Measurements from ENCODE around the gene S100A10.

The S100A10 gene

DNA sequence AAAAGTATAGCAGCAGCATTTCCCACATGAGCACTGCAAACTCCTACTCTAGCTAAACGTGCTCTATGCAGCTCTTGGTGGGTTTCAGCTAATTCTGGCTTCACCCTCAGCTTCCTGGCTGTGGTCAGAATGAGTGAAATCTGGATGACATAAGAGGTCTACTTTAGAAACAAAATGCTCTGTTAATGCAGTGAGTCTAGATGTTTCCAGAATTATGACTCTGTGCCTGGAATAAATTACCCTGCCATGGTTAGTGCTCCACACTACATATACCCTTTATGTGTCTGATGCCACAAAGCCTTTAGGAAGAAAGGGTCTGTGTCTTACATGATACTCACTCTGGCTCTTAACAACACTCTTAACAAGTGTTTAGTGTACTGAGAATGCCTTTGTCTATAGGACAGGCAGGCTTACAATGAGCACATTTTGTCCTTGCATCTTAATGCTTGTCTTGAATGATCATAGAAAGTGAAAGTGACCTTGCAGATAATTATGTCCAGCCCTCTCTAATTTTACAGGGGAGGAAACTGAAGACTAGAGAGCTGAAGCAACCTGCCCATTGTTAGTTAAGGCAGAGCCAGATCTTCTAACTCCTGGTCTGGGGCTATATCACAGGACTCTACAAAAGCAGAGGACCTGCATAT lies 9.2 kb downstream of the S100A10 start:
- H3K27ac ChIP-seq, result no peak overlapping the region
- H3K36me3 ChIP-seq (replicated peaks), result peaks cover 48% of the 10 kb centered on the region
- no peaks in the 10 kb centered on the region for H3K27me3 ChIP-seq (replicated peaks)
- no peak for DNase-seq
- H3K4me3 ChIP-seq (ENCODE audit: low read depth, low read length), result no peak overlapping the region
- in situ Hi-C loops (cut with HindIII; ENCODE audit: low pct_ligation_motif_present, low sequenced_read_pairs), result no loop called here
- TF ChIP-seq, protein P1, sequence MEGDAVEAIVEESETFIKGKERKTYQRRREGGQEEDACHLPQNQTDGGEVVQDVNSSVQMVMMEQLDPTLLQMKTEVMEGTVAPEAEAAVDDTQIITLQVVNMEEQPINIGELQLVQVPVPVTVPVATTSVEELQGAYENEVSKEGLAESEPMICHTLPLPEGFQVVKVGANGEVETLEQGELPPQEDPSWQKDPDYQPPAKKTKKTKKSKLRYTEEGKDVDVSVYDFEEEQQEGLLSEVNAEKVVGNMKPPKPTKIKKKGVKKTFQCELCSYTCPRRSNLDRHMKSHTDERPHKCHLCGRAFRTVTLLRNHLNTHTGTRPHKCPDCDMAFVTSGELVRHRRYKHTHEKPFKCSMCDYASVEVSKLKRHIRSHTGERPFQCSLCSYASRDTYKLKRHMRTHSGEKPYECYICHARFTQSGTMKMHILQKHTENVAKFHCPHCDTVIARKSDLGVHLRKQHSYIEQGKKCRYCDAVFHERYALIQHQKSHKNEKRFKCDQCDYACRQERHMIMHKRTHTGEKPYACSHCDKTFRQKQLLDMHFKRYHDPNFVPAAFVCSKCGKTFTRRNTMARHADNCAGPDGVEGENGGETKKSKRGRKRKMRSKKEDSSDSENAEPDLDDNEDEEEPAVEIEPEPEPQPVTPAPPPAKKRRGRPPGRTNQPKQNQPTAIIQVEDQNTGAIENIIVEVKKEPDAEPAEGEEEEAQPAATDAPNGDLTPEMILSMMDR (IDR thresholded peaks at IDR 0.05; ENCODE audit: low read depth, low read length, missing control alignments), result no peak

DNA sequence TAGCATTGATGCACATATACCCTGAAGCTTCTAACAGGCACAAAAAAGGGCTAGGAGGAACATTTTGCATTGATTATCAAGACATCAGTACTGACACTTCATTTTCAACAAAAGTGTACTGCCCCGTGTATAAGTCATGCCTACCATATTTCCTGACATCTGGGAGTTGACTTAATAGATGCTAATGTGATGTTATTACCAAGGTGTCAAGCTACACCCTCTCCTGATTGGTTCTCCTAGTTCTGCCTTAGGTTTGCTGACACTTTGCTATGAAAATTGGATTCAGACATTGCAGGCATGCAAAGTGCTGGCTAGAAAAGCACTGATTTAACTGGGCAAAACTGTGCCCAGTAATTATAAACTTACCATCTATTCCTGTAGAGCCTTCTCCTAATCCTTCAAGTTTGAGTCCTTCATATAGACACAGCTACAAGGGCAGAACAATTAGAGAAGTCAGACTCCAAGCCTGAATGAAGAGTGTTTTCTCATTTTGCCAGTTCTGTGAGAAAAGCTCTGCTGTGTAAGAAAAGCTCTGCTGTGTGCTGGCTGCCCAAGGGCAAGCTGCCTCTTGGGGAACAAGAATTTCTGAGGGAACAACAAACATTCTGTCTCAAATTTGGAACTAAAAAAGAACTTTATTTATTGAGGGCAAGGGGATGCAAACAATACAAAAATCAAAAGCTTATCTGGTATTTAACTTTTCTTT lies 11.2 kb downstream of the S100A10 start:
- DNase-seq, result no peak
- H3K27me3 ChIP-seq (replicated peaks), result no peaks in the 10 kb centered on the region
- no peak overlapping the region for H3K4me3 ChIP-seq (ENCODE audit: low read depth, low read length)
- peaks cover 48% of the 10 kb centered on the region for H3K36me3 ChIP-seq (replicated peaks)
- in situ Hi-C loops (cut with HindIII; ENCODE audit: low pct_ligation_motif_present, low sequenced_read_pairs), result no loop called here
- TF ChIP-seq, protein P1 (IDR thresholded peaks at IDR 0.05; ENCODE audit: low read depth, low read length, missing control alignments), result no peak
- H3K27ac ChIP-seq, result no peak overlapping the region

DNA sequence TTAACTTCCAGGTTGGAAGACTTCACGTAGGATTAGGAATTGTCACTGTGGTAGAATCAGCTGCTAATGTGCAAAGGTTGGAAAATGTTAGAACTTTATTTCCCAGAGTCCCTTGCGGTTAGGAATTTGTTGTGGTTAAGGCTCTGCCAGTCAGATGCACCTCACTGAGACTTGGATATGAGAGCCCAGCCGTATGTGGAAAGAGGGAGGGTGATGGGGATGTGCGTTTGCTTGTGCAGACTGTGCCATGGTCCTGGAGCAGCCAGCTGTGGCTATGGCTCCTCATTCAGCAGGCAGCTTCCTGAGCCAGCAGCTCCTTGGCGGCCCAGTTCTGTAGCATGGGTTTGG lies 12.5 kb downstream of the S100A10 start:
- in situ Hi-C loops (cut with HindIII; ENCODE audit: low pct_ligation_motif_present, low sequenced_read_pairs), result no loop called here
- TF ChIP-seq, protein P1 (IDR thresholded peaks at IDR 0.05; ENCODE audit: low read depth, low read length, missing control alignments), result no peak

DNA sequence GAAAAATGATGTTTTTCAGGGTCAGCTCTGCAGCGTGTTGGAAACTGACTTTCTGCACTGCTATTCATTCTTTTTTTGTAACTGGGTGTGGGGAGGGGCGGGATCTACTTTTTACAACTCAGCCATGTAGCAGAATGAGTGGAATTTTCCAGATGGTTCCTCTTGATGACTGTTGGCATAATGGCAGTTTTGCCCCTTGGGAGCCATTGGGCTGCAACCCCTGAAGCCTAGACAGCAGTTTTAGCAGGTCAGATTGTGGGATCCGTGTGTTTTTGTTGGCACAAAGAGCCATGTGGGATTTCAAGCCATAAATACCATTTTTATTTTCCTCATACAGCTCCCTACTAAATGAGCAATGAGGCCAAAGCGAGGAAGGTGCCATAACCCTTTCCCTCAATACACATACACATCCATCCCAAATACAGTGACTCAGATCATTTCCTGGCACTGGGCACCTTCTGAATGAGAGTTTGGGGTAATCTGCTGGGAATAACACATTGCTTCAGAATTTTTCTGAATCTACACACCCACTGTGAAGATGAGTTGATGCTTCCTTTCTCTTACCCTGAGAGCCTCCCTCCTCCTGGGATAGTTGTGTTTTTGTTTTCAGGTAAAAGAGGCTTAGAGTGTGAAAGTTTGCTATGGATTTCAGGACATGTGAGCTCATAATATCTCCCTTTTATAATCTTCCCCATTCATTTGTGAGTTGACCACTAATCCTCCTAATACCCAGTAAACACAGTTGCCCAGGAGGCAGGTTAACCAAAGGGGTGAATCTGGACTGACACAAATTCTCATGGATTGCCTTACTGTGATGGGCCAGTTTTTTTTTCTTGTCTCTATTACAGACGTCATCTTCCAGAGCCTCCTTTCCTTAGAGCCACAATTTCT lies 13.1 kb downstream of the S100A10 start:
- Histone ChIP-seq H3K27ac (no peak overlapping the region), H3K27me3 (replicated peaks) (no peaks in the 10 kb centered on the region), H3K4me3 (ENCODE audit: low read depth, low read length) (no peak overlapping the region), H3K36me3 (replicated peaks) (peaks cover 40% of the 10 kb centered on the region)
- in situ Hi-C loops (cut with HindIII; ENCODE audit: low pct_ligation_motif_present, low sequenced_read_pairs), result no loop called here
- DNase-seq, result no peak
- TF ChIP-seq, protein P1 (IDR thresholded peaks at IDR 0.05; ENCODE audit: low read depth, low read length, missing control alignments), result no peak

More for the DNA sequence above, 12.5 kb downstream of the S100A10 start:
- Histone ChIP-seq H3K27me3 (replicated peaks) (no peaks in the 10 kb centered on the region), H3K27ac (no peak overlapping the region), H3K36me3 (replicated peaks) (peaks cover 45% of the 10 kb centered on the region), H3K4me3 (ENCODE audit: low read depth, low read length) (no peak overlapping the region)
- no peak for DNase-seq

DNA sequence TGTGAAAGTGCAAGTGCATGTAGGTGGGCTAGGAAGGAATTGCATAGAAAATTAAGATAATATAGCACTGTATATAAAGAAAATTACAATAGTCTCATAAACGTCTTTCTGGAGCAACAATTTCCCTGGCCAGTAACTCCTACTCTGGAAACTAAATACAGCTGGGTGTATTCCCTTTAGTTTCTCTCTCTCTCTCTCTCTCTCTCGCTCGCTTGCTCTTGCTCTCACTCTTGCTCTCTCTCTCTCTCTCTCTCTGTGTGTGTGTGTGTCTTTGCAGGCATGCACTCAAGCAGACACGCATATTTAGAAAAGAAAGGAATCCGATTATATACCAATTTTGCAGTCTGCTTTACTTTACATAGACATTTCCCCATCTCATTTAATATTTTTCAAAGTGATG lies 14.7 kb downstream of the S100A10 start:
- in situ Hi-C loops (cut with HindIII; ENCODE audit: low pct_ligation_motif_present, low sequenced_read_pairs), result no loop called here
- Histone ChIP-seq H3K36me3 (replicated peaks) (peaks cover 25% of the 10 kb centered on the region), H3K27ac (no peak overlapping the region), H3K4me3 (ENCODE audit: low read depth, low read length) (no peak overlapping the region), H3K27me3 (replicated peaks) (no peaks in the 10 kb centered on the region)
- no peak for DNase-seq
- TF ChIP-seq, protein P1 (IDR thresholded peaks at IDR 0.05; ENCODE audit: low read depth, low read length, missing control alignments), result no peak

All from brain microvascular endothelial cell (primary cell).